ENCODE data around the gene LORICRIN.

LORICRIN gene

GRCh38 chr1:153231785-153232184, 27.7 kb upstream of the LORICRIN start:
- POLR2A ChIA-PET (ENCODE audit: low non-redundant PET), result no interaction called here
- DNase-seq (ENCODE audit: low spot score), result no peak
- CTCF ChIA-PET, result no interaction called here
- no peak overlapping the region for H3K27ac ChIP-seq
- TF ChIP-seq CTCF (conservative IDR thresholded peaks at IDR 0.05; ENCODE audit: low read depth), result no peak

DNA sequence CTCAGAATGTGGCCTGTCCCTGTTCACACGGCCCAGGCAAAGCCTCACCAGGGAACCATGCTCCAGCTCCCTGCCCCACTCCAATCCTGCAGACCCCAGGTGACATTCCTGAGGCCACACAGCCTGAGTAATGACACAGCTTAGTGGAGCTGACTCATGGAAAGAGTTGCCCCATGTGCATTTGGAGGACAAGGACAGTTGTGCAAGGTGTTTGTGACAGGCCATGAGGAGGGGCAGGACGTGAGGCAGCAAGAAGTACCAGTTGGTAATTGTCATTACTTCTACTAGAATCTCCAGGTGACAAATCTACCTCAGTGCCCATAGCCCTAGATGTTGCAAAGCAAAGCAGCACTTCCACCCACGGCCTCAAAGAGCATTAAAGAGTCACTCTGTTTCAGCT, 26.9 kb upstream of the LORICRIN start:
- no peak overlapping the region for H3K27ac ChIP-seq
- no peak for DNase-seq (ENCODE audit: low spot score)
- ChIA-PET CTCF (interaction anchor here (0.7 kb wide), 2 partner anchors 29 to 1135 kb away, joined by 3 to 4 read pairs; no protein-coding TSS in a partner anchor), POLR2A (ENCODE audit: low non-redundant PET) (no interaction called here)
- no peak for TF ChIP-seq CTCF (conservative IDR thresholded peaks at IDR 0.05; ENCODE audit: low read depth)

- no peak for TF ChIP-seq CTCF (conservative IDR thresholded peaks at IDR 0.05; ENCODE audit: low read depth)
- ChIA-PET CTCF (interaction anchor here (0.7 to 1.1 kb wide), 2 partner anchors 364 to 435 kb away, joined by 3 read pairs; no protein-coding TSS in a partner anchor), POLR2A (ENCODE audit: low non-redundant PET) (no interaction called here)
- no peak overlapping the region for H3K27ac ChIP-seq
- no peak for DNase-seq (ENCODE audit: low spot score)
Observed at GRCh38 chr1:153233448-153233847, 26.0 kb upstream of the LORICRIN start.

DNA sequence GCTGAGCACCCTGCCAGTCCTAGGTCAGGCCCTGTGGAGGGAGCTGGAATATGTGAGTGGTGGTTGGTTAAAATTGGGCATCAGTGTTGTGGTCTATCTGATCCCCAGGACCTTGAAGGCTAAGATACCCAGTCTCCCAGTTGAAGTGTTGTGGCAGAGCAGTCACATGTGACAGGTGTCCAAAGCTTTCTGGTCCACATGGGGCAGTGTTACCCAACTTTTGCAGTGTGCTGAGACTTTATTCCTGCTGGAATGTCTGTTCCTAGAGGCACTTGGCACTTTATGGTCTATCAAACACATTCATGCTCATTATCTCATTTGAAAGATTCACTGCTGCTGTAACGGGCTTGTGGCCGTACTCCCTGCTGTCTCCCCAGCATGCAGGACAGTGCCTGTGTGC, 21.0 kb upstream of the LORICRIN start:
- TF ChIP-seq CTCF (conservative IDR thresholded peaks at IDR 0.05; ENCODE audit: low read depth), result no peak
- H3K27ac ChIP-seq, result no peak overlapping the region
- POLR2A ChIA-PET (ENCODE audit: low non-redundant PET), result no interaction called here
- CTCF ChIA-PET, result interaction anchor here (0.8 to 1.4 kb wide), 3 partner anchors 23 to 50 kb away, joined by 3 to 6 read pairs (median 4); no protein-coding TSS in a partner anchor
- peak; percentile 26 for DNase-seq (ENCODE audit: low spot score)

DNA sequence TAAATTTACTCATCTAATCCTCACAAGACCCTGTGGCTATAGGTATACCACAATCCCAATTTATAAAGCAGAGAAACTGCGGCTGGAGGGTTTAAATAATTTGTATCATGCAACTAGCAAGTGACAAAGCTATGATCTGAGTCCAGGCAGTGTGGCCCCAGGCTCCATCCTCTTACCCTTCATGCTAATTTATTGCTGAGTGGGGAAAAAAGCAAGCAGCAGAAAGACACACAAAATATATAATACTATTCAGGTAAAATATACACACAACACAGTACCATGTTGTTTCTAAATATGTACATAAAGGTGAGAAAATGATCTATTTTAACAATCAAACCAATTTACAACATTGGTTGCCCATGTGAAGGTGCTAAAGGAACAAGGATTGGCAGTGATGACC, 17.3 kb upstream of the LORICRIN start:
- TF ChIP-seq CTCF (conservative IDR thresholded peaks at IDR 0.05; ENCODE audit: low read depth), result no peak

DNA sequence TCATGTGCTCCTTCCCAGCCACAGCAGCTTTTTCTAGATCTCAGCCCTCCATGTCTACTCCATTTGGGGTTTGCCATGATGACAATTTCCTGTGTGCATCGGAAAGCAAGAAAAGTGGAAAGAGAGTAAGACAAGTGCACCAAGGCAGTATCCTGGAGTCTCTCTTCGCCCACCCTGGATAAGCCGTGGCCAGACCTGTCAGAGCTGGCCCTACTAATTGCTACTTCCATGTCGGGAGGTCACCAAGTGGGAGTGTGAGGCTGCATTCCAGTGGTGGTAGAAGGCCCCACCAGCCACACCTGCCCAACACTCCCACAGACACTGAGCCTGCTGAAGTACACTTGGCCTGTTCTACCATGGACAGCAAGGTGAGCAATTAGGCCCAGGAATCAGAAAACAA, 14.0 kb upstream of the LORICRIN start:
- no peak for TF ChIP-seq CTCF (conservative IDR thresholded peaks at IDR 0.05; ENCODE audit: low read depth)
- POLR2A ChIA-PET (ENCODE audit: low non-redundant PET), result no interaction called here
- no peak for DNase-seq (ENCODE audit: low spot score)
- CTCF ChIA-PET, result no interaction called here
- no peak overlapping the region for H3K27ac ChIP-seq

More for the DNA sequence above, 17.3 kb upstream of the LORICRIN start:
- ChIA-PET CTCF (no interaction called here), POLR2A (ENCODE audit: low non-redundant PET) (no interaction called here)
- DNase-seq (ENCODE audit: low spot score), result no peak
- H3K27ac ChIP-seq, result no peak overlapping the region

- DNase-seq (ENCODE audit: low spot score), result no peak
- ChIA-PET CTCF (no interaction called here), POLR2A (ENCODE audit: low non-redundant PET) (no interaction called here)
- H3K27ac ChIP-seq, result no peak overlapping the region
- no peak for TF ChIP-seq CTCF (conservative IDR thresholded peaks at IDR 0.05; ENCODE audit: low read depth)
Observed at GRCh38 chr1:153246018-153246417, 13.5 kb upstream of the LORICRIN start.

Data from RWPE1 (cell line).